GM10248 (cell line): ENCODE measurements around the gene GALNT11.
"Not testable (repeated sequence)": the region's sequence is repeated elsewhere in the genome, so short reads cannot be mapped to it uniquely, and the experiment has no call there.

Source experiments
- CTCF ChIA-PET: fragments of 300-600 bp; sonication (Branson Sonifier 250); formaldehyde crosslinking; extraction: SDS; loops from one replicate; lab custom pipeline; 2021; ENCODE audit warnings: antibody characterized with exemption; lab: Yijun Ruan, JAX
- POLR2A ChIA-PET: fragments of 350-650 bp; sonication (Branson Sonifier 250); formaldehyde crosslinking; extraction: SDS; loops from one replicate; lab custom pipeline; 2020; ENCODE audit warnings: antibody characterized with exemption; lab: Yijun Ruan, JAX
- DNase-seq: peaks from one replicate; pipeline ENCODE4 v3.0.0; 2012; ENCODE audit errors: extremely low spot score
- TF ChIP-seq, protein P1 (sequence below): IDR thresholded peaks from 2 replicates; pipeline ENCODE4 v1.5.1; 2012; ENCODE audit warnings: mild to moderate bottlenecking, low read depth; ENCODE audit errors: extremely low read depth, missing control alignments, control extremely low read depth

GALNT11 gene

DNA sequence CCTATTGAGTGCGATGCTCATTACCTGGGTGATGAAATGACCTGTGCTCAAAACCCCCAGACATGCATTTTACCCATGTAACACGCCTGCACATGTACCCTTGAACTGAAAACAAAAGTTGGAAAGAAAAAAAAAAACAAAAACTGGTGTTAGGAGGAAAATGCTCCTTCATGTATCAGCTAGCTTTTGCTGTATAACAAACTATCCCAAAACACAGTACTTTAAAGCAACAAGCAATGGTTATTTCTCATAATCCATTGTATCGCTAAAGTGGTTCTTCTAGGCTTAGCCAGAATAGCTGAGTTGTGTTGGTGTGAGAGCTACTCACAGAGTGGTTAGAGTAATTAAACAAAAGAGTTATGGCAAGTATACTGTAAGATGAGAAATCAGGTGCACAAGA is 12.2 kb upstream of the GALNT11 start:
- ChIA-PET POLR2A (no interaction called here), CTCF (interaction anchor here (0.9 to 1.8 kb wide), 4 partner anchors 9 to 27 kb away, joined by 3 to 5 read pairs (median 4); no protein-coding TSS in a partner anchor)
- DNase-seq: no peak

DNA sequence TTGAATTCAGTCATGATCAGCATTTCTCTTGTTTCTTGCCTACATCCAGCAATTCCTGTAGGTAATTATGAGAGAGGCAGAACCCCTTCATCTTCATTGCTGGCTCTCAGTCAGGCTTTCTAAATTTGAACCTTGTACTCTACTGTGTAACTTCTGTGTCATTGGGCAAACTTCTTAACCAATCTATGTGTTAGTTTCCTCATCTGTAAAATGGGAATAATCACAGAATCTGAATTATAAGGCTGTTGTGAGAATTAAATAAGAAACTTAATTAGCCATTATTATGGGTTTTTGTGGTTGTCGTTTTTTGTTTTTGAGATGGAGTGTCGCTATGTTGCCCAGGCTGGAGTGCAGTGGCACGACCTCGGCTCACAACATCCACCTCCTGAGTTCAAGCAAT is 11.5 kb upstream of the GALNT11 start:
- ChIA-PET CTCF (interaction anchor here (0.9 to 1.8 kb wide), 4 partner anchors 8 to 27 kb away, joined by 3 to 5 read pairs (median 4); no protein-coding TSS in a partner anchor), POLR2A (no interaction called here)
- no peak for DNase-seq
- TF ChIP-seq, protein P1, sequence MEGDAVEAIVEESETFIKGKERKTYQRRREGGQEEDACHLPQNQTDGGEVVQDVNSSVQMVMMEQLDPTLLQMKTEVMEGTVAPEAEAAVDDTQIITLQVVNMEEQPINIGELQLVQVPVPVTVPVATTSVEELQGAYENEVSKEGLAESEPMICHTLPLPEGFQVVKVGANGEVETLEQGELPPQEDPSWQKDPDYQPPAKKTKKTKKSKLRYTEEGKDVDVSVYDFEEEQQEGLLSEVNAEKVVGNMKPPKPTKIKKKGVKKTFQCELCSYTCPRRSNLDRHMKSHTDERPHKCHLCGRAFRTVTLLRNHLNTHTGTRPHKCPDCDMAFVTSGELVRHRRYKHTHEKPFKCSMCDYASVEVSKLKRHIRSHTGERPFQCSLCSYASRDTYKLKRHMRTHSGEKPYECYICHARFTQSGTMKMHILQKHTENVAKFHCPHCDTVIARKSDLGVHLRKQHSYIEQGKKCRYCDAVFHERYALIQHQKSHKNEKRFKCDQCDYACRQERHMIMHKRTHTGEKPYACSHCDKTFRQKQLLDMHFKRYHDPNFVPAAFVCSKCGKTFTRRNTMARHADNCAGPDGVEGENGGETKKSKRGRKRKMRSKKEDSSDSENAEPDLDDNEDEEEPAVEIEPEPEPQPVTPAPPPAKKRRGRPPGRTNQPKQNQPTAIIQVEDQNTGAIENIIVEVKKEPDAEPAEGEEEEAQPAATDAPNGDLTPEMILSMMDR: no peak

More for the DNA sequence above, 12.2 kb upstream of the GALNT11 start:
- TF ChIP-seq, protein P1: no peak

DNA sequence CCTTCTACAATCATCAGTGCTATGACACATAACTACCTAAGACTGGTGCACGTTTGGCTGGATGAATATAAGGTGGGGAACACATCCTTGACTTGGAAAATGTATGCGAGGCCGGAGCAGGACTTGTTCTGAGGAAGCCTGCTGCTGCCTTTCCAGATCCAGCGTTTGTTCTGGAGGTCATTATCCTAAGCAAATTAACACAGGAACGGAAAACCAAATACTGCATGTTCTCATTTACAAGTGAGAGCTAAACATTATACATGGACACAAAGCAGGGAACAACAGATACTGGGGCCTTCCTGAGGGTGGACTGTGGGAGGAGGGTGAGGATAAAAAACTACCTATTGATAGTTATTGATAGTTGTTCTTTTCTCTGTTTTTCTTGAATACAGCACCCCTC is 10.8 kb upstream of the GALNT11 start:
- TF ChIP-seq, protein P1: no peak
- no peak for DNase-seq
- CTCF ChIA-PET: no interaction called here
- POLR2A ChIA-PET: no interaction called here

DNA sequence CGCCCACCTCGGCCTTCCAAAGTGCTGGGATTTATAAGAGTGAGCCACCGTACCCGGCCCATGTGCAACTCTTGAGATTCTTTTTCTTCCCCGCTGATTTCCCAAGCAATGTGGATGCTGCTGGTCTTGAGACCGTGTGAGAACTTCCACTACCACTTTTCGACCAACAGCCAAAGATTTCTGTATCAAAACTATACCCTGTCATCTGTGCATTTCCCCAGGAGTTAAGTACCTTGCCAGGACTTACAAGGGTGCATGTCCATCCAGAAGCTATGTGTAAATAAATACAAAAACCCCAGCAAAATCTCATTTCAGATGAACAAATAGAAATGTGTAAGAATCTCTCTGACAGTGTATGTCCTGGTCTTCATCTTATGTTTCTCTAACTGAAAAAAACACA is 9.9 kb upstream of the GALNT11 start:
- no peak for DNase-seq
- TF ChIP-seq, protein P1: no peak
- ChIA-PET CTCF (interaction anchor here (1.0 kb wide), 1 partner anchor 10 kb away, joined by 4 read pairs; the partner anchor contains the start of gene GALNT11), POLR2A (no interaction called here)

DNA sequence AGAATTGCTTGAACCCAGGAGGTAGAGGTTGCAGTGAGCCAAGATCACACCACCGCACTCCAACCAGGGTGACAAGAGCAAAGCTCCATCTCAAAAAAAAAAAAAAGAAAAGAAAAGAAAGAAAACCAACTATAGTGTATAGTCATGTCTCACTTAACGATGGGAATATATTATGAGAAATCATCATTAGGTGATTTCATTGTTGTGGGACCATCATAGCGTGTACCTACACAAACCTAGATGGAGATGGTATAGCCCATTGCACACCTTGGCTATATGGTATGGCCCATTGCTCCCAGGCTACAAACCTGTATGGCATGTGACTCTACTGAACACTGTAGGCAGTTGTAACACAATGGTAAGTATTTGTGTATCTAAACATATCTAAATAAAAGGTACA is 8.5 kb upstream of the GALNT11 start:
- ChIA-PET POLR2A (interaction anchor here (0.6 kb wide), 1 partner anchor 385 kb away, joined by 3 read pairs; no protein-coding TSS in a partner anchor), CTCF (no interaction called here)
- TF ChIP-seq, protein P1: no peak
- DNase-seq: no peak

DNA sequence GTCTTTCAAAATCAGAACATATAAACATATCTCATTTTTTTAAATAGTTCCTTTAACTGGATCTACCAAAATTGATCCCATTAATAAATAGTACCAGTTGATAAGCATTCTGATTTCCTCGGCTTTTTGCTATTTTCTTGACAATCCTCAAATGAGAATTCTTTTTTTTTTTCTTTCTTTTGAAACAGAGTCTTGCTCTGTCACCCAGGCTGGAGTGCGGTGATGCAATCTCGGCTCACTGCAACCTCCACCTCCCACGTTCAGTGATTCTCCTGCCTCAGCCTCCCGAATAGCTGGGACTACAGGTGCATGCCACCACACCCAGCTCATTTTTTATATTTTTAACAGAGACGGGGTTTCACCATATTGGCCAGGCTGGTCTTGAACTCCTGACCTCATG is 7.8 kb upstream of the GALNT11 start:
- POLR2A ChIA-PET, DNase-seq: not testable (repeated sequence)
- CTCF ChIA-PET: interaction anchor here (1.1 kb wide), 1 partner anchor 10 kb away, joined by 3 read pairs; no protein-coding TSS in a partner anchor

DNA sequence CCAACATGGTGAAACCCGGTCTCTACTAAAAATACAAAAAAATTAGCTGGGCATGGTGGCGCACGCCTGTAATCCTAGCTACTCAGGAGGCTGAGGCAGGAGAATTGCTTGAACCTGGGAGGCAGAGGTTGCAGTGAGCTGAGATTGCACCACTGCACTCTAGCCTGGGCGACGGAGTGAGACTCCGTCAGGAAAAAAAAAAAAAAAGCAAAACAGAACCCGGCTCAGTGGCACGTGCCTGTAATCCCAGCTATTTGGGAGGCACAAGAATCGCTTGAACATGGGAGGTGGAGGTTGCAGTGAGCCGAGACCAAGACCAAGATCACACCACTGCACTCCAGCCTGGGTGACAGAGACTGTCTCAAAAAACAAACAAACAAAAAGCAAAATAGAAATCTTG is 3.7 kb upstream of the GALNT11 start:
- POLR2A ChIA-PET, DNase-seq: not testable (repeated sequence)
- CTCF ChIA-PET: interaction anchor here (1.5 kb wide), 1 partner anchor 9 kb away, joined by 5 read pairs; no protein-coding TSS in a partner anchor
